Measurements from ENCODE around the gene CFAP100. TPM values are rescaled to one million over a fixed set of nuclear protein-coding genes. Genes with fewer than 3 reads are reported as not detected.

The CFAP100 gene
- total RNA-seq, 1 donor from 2014 or later, result not detected

GRCh38 chr3:126448136-126448892 lies 53.6 kb downstream of the CFAP100 start:
- H3K4me3 ChIP-seq (ENCODE audit: low read depth, low read length), result no peak overlapping the region
- DNase-seq (ENCODE audit: low read depth), result no peak
- TF ChIP-seq CTCF (conservative IDR thresholded peaks at IDR 0.05; ENCODE audit: low read depth, low read length), result no peak

- H3K4me3 ChIP-seq (ENCODE audit: low read depth, low read length), result no peak overlapping the region
- DNase-seq (ENCODE audit: low read depth), result no peak
- no peak for TF ChIP-seq CTCF (conservative IDR thresholded peaks at IDR 0.05; ENCODE audit: low read depth, low read length)
These were observed 54.1 kb downstream of the CFAP100 start for GRCh38 chr3:126448893-126449180.

GRCh38 chr3:126449621-126450051 lies 54.9 kb downstream of the CFAP100 start:
- H3K4me3 ChIP-seq (ENCODE audit: low read depth, low read length), result no peak overlapping the region
- no peak for TF ChIP-seq CTCF (conservative IDR thresholded peaks at IDR 0.05; ENCODE audit: low read depth, low read length)
- no peak for DNase-seq (ENCODE audit: low read depth)

- no peak overlapping the region for H3K4me3 ChIP-seq (ENCODE audit: low read depth, low read length)
- TF ChIP-seq CTCF (conservative IDR thresholded peaks at IDR 0.05; ENCODE audit: low read depth, low read length), result no peak
- no peak for DNase-seq (ENCODE audit: low read depth)
These were observed 55.5 kb downstream of the CFAP100 start for GRCh38 chr3:126450219-126450618.

- no peak for TF ChIP-seq CTCF (conservative IDR thresholded peaks at IDR 0.05; ENCODE audit: low read depth, low read length)
- H3K4me3 ChIP-seq (ENCODE audit: low read depth, low read length), result no peak overlapping the region
- no peak for DNase-seq (ENCODE audit: low read depth)
These were observed 56.0 kb downstream of the CFAP100 start for GRCh38 chr3:126450744-126451143.

GRCh38 chr3:126451511-126451910 lies 56.8 kb downstream of the CFAP100 start:
- no peak for DNase-seq (ENCODE audit: low read depth)
- no peak for TF ChIP-seq CTCF (conservative IDR thresholded peaks at IDR 0.05; ENCODE audit: low read depth, low read length)
- no peak overlapping the region for H3K4me3 ChIP-seq (ENCODE audit: low read depth, low read length)

- TF ChIP-seq CTCF (conservative IDR thresholded peaks at IDR 0.05; ENCODE audit: low read depth, low read length), result no peak
- no peak overlapping the region for H3K4me3 ChIP-seq (ENCODE audit: low read depth, low read length)
- DNase-seq (ENCODE audit: low read depth), result no peak
These were observed 57.5 kb downstream of the CFAP100 start for GRCh38 chr3:126452213-126452612.

Measured in epithelial cell of proximal tubule (primary cell).